HG03103 (cell line): ENCODE measurements around the gene SNAI1.

Experiments used
- ATAC-seq: cut with Tn5 transposase; IDR thresholded peaks from one replicate; pipeline ENCODE4 v1.9.1; 2021; ENCODE audit warnings: low read depth; ENCODE audit not compliant: unreplicated experiment

The SNAI1 gene

DNA sequence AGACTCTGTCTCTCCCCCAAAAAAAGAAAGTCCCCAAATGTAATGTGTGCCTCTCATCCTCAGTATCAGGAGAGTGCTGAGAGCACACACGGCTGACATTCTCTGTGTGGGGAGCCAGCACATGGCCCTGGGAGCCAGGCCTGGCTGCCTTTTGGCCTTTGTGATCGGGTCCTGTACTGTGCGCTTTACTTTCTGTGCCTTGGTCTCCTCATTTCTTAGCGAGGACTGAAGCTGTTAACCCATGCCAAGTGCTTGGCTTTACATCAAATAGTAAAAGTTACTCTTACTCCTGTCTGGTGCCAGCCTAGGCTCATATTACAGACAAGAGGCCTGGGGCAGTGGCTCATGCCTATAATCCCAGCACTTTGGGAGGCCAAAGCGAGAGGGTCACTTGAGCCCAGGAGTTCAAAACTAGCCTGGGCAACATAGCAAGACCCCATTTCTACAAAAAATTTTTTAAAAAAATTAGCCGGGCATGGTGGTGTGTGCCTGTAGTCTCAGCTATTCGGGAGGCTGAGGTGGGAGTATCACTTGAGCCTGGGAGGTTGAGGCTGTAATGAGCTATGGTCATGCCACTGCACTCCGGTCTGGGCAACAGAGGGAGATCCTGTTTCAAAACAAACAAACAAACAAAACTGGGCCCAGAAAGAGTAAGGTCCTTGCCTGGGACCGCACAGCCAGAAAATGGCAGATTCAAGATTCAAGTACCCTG lies 50.3 kb downstream of the SNAI1 start:
- no peak for ATAC-seq

DNA sequence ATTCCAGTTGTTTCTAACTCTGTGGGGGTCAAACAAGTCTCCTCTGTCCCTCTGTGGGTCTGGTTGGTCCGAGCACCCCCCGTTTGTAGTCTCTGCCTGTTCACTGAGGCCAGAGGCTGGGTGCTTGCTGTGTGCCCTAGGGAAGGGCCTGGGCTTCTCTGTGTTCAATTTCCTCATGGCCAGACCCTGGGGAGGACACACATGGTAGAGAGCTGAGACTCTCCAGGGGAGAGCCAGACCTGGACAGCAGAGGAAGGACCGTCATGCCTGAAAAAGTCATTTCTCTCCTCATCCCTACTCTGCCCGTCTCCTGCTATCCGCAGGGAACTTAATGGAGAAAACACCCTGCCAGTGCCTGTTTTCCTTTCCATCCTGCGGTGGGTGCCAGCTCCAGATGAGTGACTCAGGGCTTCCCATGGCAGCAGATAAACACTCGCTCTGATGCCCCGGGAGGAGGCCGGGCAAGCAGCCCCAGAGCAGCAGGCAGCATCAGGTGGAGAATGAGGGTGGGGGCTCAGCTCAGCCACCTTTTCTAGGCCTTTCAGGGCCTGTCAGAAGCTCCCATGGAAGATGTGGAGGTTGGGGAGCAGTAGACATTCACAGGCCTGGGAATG lies 51.9 kb downstream of the SNAI1 start:
- ATAC-seq: no peak

DNA sequence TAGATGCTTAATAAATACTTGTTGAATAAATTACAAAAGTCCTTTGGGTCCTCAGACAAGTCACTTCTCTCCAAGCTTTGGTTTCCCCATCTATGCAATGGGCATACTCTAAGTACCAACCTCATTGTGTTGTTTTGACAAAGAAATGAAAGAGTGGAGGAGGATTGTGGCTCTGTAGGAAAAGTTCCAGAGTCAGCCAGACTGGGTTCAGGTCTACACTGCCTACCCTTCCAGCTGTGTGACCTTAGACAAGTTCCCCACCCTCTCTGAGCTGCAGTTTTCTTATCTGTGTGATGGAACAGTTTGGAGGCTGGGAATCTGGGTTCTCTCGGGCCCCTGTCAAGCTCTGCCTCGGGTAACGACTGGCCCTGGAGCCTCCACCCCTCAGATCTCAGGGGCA lies 53.9 kb downstream of the SNAI1 start:
- ATAC-seq: no peak

DNA sequence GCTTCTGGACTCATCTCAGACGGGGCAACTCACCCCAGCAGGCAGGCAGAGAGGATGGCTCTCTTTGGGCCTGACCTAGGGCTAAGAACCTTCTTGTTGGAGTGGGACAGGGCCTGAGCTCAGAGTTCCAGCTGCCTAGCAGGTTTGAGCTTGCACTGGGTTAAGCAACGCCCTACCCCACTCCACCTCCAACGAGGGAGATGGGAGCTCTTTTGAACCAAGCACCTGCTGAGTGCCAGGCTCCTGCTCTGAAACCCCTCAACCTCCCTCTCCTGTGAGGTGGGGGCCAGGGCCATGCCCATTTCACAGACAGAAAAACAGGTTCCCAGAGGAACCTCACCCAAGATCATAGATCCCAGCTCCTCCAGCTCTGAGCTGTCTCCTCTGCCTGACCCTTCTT lies 54.3 kb downstream of the SNAI1 start:
- ATAC-seq: no peak

DNA sequence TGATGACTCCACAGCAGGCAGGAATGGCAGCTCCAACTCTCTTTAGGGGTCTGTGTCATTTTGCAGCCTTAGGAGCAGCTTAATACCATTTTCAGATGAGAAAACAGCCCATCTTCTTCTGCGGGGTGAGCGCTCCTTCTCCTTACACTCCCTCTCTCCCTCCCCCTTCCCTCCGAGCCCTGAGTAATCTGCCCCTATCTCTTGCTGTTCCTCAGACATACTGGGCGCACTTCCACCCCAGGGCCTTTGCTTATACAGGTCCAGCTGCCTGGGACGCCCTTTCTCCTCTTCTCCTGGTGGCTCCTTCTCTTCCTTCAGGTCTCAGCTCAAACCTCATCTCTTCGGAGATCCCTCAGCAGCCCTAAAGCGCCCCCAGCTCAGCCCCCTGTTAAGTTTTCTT lies 54.8 kb downstream of the SNAI1 start:
- ATAC-seq: no peak

DNA sequence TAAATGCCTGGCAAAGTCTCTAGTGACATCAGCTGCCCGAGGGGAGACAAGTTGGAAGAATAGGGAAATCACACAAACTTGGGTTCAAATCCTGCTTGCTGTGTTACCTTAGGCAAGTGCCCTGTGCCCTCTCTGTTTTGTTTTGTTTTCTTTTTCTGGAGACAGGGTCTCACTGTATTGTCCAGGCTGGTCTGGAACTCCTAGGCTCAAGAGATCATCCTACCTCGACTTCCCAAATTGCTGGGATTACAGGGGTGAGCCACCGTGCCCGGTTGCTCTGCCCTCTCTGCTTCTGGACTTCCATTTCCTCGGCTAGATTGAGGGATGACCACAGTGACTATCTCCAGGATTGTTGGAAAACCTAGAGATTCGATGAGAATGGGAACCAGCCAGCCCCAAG lies 55.4 kb downstream of the SNAI1 start:
- ATAC-seq: no peak
